GM21360 (cell line): ENCODE results near the gene PCSK4.

Experiments
- ATAC-seq: cut with Tn5 transposase; IDR thresholded peaks from one replicate; pipeline ENCODE4 v1.9.1; 2021; ENCODE audit warnings: mild to moderate bottlenecking, moderate library complexity; ENCODE audit not compliant: unreplicated experiment

Gene PCSK4

GRCh38 chr19:1457031-1457739 is 33.0 kb downstream of the PCSK4 start:
- ATAC-seq: no peak

- no peak for ATAC-seq
These were observed 33.8 kb downstream of the PCSK4 start for GRCh38 chr19:1456121-1456900.

- ATAC-seq: no peak
These were observed 34.6 kb downstream of the PCSK4 start for GRCh38 chr19:1455336-1456120.

- no peak for ATAC-seq
These were observed 35.2 kb downstream of the PCSK4 start for GRCh38 chr19:1455002-1455335.

GRCh38 chr19:1453525-1454364 is 36.4 kb downstream of the PCSK4 start:
- no peak for ATAC-seq

- ATAC-seq: no peak
These were observed 37.2 kb downstream of the PCSK4 start for GRCh38 chr19:1452802-1453524.

GRCh38 chr19:1451916-1452801 is 38.0 kb downstream of the PCSK4 start:
- no peak for ATAC-seq

- no peak for ATAC-seq
These were observed 39.1 kb downstream of the PCSK4 start for GRCh38 chr19:1450735-1451731.

GRCh38 chr19:1449467-1450442 is 40.4 kb downstream of the PCSK4 start, which contains the start of gene APC2:
Gene APC2, plus strand, starts transcription at chr19:1450121. Its CDS starts 2,881 bp downstream, at chr19:1453002.
- ATAC-seq: no peak

- no peak for ATAC-seq
These were observed 42.2 kb downstream of the PCSK4 start for GRCh38 chr19:1447944-1448343.

- ATAC-seq: no peak
These were observed 42.6 kb downstream of the PCSK4 start for GRCh38 chr19:1447504-1447903.

GRCh38 chr19:1446713-1447481 is 43.3 kb downstream of the PCSK4 start:
- no peak for ATAC-seq

- ATAC-seq: no peak
These were observed 44.0 kb downstream of the PCSK4 start for GRCh38 chr19:1445932-1446712.

GRCh38 chr19:1445185-1445931 is 44.8 kb downstream of the PCSK4 start:
- peak; percentile 71 for ATAC-seq
